Esophagus squamous epithelium (tissue), 5 donors: ENCODE data around the gene HAVCR1. TPM values are rescaled to one million over a fixed set of nuclear protein-coding genes. Genes with fewer than 3 reads are reported as not detected.

Experiments
- DNase-seq: peaks from one replicate; lab custom pipeline; 2025; lab: John Stamatoyannopoulos, UW
- H3K27ac ChIP-seq, 4 donors: fragments of 200-600 bp; sonication (generic); one replicate each; pipeline ENCODE4 v1.5.1; 2016 to 2019; ENCODE audit warnings: mild to moderate bottlenecking in 1 of 4
- H3K27me3 ChIP-seq, 4 donors: fragments of 200-600 bp; sonication (generic); 1 replicate in 3 of 4; 2 replicates in 1 of 4; pipeline versions ENCODE4 v1.5.1 to v1.6.0; 2017 to 2021; ENCODE audit warnings: antibody characterized with exemption in 1 of 4
- H3K36me3 ChIP-seq, 3 donors: fragments of 200-600 bp; sonication (generic); one replicate each; pipeline ENCODE4 v1.5.1; 2016 to 2019
- H3K4me1 ChIP-seq, 3 donors: fragments of 200-600 bp; sonication (generic); one replicate each; pipeline ENCODE4 v1.5.1; 2017 to 2019
- H3K4me3 ChIP-seq, 4 donors: fragments of 200-600 bp; sonication (generic); 1 replicate in 3 of 4; 2 replicates in 1 of 4; pipeline ENCODE4 v1.5.1; 2016 to 2019; ENCODE audit warnings: mild to moderate bottlenecking in 2 of 4, moderate library complexity in 1 of 4
- H3K9me3 ChIP-seq, 3 donors: fragments of 200-600 bp; sonication (generic); one replicate each; pipeline ENCODE4 v1.5.1; 2016 to 2019
- POLR2A ChIP-seq, 4 donors: fragments of 450-650 bp; IDR thresholded peaks; one replicate each; pipeline ENCODE4 v1.6.1; 2017; ENCODE audit warnings: antibody characterized with exemption in 4 of 4, mild to moderate bottlenecking in 4 of 4, moderate library complexity in 3 of 4
- WGBS, 2 donors: methylation state at CpG; one replicate each; pipeline ENCODE4 v1.1.5; 2018; 5-methylcytosine and 5-hydroxymethylcytosine counted together
- intact Hi-C: fragments of 100-400 bp; cut with DNase I; formaldehyde crosslinking; loops from one replicate; pipeline ENCODE4 v1.15.0; 2022
- total RNA-seq, 4 donors: library from RNA; depleted of rRNA; stranded (reverse); fragments of >200 nt; gene quantifications; one replicate each; pipeline ENCODE4 v1.1.0, GENCODE V29; 2016
- TF ChIP-seq, protein P1 (sequence below), 6 experiments: fragments of 450-650 bp in 4 of 6; fragments of 200-600 bp in 2 of 6; sonication (generic) in 2 of 6; IDR thresholded peaks; one replicate each; pipeline ENCODE4 v1.5.1; 2016 to 2019; ENCODE audit warnings: antibody characterized with exemption in 6 of 6, mild to moderate bottlenecking in 4 of 6, moderate library complexity in 4 of 6
- donor health status: DM: yes; HTN: yes; CAD: no.

Gene HAVCR1
- total RNA-seq, 4 donors from 2014 or later: 0.19 TPM; not detected in 3

DNA sequence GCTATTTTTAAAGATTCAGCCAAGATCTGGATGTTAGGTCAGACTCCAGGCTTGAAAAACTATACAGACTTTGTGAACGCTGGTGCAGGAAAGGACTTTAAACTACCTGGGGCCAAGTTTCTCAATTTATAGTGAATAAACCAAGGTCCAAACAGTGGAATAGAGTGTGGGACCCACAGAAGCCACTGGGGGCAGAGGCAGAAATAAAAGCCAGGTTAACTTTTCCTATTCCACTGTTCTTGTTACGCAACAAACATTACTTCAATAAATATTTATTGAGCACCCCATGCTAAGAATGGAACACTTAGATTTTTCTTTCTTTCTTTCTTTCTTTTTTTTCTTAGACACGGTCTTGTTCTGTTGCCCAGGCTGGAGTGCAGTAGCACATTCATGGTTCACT is 11.0 kb upstream of the HAVCR1 start:
- Histone ChIP-seq H3K27me3 (no peaks in the 10 kb centered on the region), H3K36me3 (no peaks in the 10 kb centered on the region), H3K27ac (no peak overlapping the region), H3K9me3 (no peaks in the 10 kb centered on the region), H3K4me3 (no peak overlapping the region), H3K4me1 (no peaks in the 10 kb centered on the region)
- WGBS, 2 donors: 73 to 74% methylated on average over 3 of the region's 3 CpGs
- intact Hi-C loops: no loop called here
- no peak for DNase-seq
- no peak for TF ChIP-seq POLR2A (IDR thresholded peaks at IDR 0.05)
- TF ChIP-seq, protein P1, sequence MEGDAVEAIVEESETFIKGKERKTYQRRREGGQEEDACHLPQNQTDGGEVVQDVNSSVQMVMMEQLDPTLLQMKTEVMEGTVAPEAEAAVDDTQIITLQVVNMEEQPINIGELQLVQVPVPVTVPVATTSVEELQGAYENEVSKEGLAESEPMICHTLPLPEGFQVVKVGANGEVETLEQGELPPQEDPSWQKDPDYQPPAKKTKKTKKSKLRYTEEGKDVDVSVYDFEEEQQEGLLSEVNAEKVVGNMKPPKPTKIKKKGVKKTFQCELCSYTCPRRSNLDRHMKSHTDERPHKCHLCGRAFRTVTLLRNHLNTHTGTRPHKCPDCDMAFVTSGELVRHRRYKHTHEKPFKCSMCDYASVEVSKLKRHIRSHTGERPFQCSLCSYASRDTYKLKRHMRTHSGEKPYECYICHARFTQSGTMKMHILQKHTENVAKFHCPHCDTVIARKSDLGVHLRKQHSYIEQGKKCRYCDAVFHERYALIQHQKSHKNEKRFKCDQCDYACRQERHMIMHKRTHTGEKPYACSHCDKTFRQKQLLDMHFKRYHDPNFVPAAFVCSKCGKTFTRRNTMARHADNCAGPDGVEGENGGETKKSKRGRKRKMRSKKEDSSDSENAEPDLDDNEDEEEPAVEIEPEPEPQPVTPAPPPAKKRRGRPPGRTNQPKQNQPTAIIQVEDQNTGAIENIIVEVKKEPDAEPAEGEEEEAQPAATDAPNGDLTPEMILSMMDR (IDR thresholded peaks at IDR 0.05): no peak

DNA sequence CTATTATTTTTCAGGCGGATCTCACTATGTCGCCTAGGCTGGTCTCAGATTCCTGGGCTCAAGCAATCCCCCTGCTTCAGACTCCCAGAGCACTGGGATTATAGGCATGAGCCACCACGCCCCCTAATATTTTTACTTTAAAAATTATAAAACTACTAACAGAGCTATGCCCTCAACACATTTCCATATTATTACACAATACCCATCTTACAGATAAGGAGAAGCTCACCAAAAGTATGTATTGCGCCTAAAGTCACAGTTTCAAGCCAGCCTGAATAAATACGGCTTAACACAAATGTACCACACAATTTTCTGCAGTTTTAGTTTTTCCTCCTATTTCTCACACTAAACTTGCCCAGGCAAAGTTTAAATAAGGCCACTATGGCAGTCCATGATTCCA is 9.9 kb upstream of the HAVCR1 start:
- Histone ChIP-seq H3K4me1 (no peaks in the 10 kb centered on the region), H3K36me3 (no peaks in the 10 kb centered on the region), H3K27me3 (no peaks in the 10 kb centered on the region), H3K9me3 (no peaks in the 10 kb centered on the region), H3K4me3 (no peak overlapping the region), H3K27ac (no peak overlapping the region)
- intact Hi-C loops: no loop called here
- WGBS, 2 donors: 84 to 94% methylated on average over 5 of the region's 5 CpGs
- TF ChIP-seq, protein P1 (IDR thresholded peaks at IDR 0.05): no peak
- no peak for TF ChIP-seq POLR2A (IDR thresholded peaks at IDR 0.05)
- DNase-seq: no peak

DNA sequence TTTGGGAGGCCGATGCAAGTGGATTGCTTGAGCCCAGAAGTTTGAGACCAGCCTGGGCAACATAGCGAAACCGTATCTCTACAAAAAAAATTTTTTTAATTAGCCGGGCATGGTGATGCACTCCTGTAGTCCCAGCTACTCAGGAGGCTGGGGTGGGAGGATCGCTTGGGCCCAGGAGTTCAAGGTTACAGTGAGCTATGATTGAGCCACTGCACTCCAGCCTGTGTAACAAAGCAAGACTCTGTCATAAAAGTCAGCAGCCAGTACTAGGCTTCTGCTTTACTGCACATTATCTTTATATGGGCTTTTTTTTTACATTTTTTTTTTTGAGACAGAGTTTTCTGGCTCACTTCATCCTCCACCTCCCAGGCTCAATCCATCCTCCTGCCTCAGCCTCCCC is 9.4 kb upstream of the HAVCR1 start:
- Histone ChIP-seq H3K4me3 (no peak overlapping the region), H3K27ac (no peak overlapping the region), H3K4me1 (no peaks in the 10 kb centered on the region), H3K36me3 (no peaks in the 10 kb centered on the region), H3K27me3 (no peaks in the 10 kb centered on the region), H3K9me3 (no peaks in the 10 kb centered on the region)
- WGBS, 2 donors: 95 to 98% methylated on average over 5 of the region's 5 CpGs
- TF ChIP-seq POLR2A (IDR thresholded peaks at IDR 0.05): no peak
- TF ChIP-seq, protein P1 (IDR thresholded peaks at IDR 0.05): no peak
- DNase-seq: no peak
- intact Hi-C loops: no loop called here

DNA sequence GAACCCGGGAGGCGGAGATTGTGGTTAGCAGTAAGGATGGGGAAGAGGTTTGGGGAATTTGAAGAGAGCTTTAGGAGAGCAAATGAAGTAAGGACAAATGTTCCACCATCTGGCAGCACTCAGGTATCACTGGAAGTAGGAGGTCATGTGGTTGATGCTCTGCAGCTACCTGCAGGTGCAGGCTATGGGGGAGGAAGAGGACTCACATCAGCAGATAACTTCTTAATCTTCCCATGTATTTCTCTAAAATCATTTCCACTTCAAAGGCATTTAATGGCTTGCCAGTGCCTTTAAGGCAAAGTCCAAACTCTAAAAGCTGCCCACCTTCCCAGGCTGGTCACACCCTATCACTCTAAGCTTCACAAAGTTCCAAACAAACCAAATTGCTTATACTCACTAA is 8.1 kb upstream of the HAVCR1 start:
- H3K4me1 ChIP-seq: no peaks in the 10 kb centered on the region
- no peaks in the 10 kb centered on the region for H3K36me3 ChIP-seq
- H3K27ac ChIP-seq: no peak overlapping the region
- no peak for DNase-seq
- intact Hi-C loops: no loop called here
- no peaks in the 10 kb centered on the region for H3K27me3 ChIP-seq
- no peaks in the 10 kb centered on the region for H3K9me3 ChIP-seq
- no peak overlapping the region for H3K4me3 ChIP-seq
- whole genome bisulfite sequencing, 2 donors: 47 to 71% methylated on average over 2 of the region's 2 CpGs
- TF ChIP-seq, protein P1 (IDR thresholded peaks at IDR 0.05): no peak

DNA sequence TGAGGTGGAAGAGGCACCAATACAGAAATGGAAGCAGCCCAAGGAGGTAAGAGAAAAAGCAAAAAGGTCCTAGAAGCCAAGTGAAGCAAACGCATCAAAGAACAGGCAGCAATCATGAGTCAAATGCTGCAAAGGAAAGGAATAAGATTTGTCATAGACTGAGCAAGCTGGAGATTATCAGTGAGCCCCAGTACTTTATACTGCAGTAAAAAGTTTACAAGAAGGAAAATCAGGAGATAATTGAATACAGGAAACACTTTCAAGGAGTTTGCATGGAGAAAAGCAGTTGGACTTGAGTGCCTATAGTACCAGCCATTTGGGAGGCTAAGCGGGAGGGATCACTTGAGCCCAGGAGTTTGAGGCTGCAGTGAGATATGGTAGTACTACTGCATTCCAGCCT is 7.2 kb upstream of the HAVCR1 start:
- intact Hi-C loops: no loop called here
- Histone ChIP-seq H3K4me1 (no peaks in the 10 kb centered on the region), H3K27ac (no peak overlapping the region), H3K9me3 (no peaks in the 10 kb centered on the region), H3K36me3 (no peaks in the 10 kb centered on the region), H3K4me3 (no peak overlapping the region), H3K27me3 (no peaks in the 10 kb centered on the region)
- no peak for DNase-seq
- no peak for TF ChIP-seq POLR2A (IDR thresholded peaks at IDR 0.05)
- TF ChIP-seq, protein P1 (IDR thresholded peaks at IDR 0.05): no peak
- 87 to 88% methylated on average over 2 of the region's 2 CpGs for WGBS, 2 donors
